Measurements from ENCODE around the gene WBP2NL.

DNA sequence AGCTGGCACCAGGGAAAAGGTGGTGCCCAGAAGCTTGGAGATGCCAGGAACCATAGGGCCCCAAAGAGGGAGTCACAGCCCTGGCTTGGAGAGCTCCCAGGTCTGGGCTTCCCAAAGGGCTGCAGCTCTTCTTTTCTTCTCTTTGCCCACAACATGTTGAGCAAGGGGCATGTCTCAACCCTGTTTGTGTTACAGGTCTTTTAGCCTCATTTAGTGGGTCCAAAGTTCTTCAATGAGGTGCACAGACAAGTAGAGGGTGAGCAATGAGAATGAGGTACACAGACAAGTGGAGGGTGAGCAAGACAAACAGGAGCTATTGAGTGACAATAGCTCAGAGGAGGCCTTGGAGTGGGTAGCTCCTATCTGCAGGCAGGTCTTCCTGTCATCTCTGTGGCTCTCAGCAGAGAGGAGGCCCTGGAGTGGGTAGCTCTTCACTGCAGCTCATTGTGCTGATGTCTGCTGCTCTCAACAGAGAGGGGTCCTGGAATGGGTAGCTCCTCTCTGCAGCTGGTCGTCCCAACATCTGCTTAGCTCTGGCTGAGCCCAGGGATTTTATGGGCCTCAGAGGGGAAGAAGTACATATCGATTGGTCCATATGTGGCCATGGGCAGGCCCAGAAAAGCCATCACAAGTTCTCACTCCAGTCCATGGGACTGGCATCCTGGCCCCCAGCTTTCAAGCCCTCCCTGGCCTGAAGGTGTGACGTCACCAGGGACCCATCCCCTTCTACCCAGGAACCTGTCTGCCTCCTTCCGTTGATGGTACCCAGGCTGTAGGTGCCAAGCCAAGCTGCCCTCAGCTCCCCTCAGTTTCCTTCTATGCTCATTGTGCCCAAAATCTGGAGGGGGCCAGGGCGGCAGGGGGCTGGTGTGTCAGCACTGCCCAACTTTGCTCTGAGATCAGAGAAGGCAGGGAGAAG lies 34.9 kb downstream of the WBP2NL start:
- TF ChIP-seq, protein P1, sequence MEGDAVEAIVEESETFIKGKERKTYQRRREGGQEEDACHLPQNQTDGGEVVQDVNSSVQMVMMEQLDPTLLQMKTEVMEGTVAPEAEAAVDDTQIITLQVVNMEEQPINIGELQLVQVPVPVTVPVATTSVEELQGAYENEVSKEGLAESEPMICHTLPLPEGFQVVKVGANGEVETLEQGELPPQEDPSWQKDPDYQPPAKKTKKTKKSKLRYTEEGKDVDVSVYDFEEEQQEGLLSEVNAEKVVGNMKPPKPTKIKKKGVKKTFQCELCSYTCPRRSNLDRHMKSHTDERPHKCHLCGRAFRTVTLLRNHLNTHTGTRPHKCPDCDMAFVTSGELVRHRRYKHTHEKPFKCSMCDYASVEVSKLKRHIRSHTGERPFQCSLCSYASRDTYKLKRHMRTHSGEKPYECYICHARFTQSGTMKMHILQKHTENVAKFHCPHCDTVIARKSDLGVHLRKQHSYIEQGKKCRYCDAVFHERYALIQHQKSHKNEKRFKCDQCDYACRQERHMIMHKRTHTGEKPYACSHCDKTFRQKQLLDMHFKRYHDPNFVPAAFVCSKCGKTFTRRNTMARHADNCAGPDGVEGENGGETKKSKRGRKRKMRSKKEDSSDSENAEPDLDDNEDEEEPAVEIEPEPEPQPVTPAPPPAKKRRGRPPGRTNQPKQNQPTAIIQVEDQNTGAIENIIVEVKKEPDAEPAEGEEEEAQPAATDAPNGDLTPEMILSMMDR (conservative IDR thresholded peaks at IDR 0.05), result no peak
- TF ChIP-seq ZFX (IDR thresholded peaks at IDR 0.05), result no peak
